ENCODE measurements around the gene IL25. TPM values are rescaled to one million over a fixed set of nuclear protein-coding genes. Genes with fewer than 3 reads are reported as not detected.
A peak's percentile ranks its signal among the peaks of the same experiment; 100 is the strongest.

Gene IL25
- total and polyA plus RNA-seq, 8 donors = not detected

DNA sequence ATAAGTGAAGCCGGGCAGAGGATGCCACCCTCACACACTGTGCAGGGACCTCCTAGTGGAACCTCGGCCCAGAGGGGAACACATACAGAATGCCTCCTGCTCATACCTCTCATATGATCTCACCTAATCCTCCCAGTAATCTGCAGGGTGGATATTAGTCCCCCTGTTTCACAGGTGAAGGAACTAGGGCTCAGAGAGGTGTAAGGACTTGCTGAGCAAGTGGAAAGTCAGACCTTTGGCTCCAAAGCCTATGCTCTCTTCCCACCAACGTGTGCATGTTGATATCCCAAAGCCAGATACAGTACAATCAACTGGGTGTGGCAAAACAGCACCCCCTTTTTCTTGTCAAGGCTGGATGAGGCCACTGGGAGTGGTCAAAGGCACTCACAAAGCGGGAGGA, 31.3 kb downstream of the IL25 start:
- Histone ChIP-seq H3K4me3 (no peak overlapping the region), H3K27me3 (peaks cover 0 to 36% of the 10 kb centered on the region in 2 donors), H3K27ac (no peak overlapping the region), H3K36me3 (no peaks in the 10 kb centered on the region), H3K4me1 (no peaks in the 10 kb centered on the region), H3K9me3 (no peaks in the 10 kb centered on the region)
- DNase-seq (no peak), ATAC-seq (no peak)
- TF ChIP-seq, protein P1, sequence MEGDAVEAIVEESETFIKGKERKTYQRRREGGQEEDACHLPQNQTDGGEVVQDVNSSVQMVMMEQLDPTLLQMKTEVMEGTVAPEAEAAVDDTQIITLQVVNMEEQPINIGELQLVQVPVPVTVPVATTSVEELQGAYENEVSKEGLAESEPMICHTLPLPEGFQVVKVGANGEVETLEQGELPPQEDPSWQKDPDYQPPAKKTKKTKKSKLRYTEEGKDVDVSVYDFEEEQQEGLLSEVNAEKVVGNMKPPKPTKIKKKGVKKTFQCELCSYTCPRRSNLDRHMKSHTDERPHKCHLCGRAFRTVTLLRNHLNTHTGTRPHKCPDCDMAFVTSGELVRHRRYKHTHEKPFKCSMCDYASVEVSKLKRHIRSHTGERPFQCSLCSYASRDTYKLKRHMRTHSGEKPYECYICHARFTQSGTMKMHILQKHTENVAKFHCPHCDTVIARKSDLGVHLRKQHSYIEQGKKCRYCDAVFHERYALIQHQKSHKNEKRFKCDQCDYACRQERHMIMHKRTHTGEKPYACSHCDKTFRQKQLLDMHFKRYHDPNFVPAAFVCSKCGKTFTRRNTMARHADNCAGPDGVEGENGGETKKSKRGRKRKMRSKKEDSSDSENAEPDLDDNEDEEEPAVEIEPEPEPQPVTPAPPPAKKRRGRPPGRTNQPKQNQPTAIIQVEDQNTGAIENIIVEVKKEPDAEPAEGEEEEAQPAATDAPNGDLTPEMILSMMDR (IDR thresholded peaks at IDR 0.05) = no peak
- intact Hi-C loops (cut with DNase I) = no loop called here

DNA sequence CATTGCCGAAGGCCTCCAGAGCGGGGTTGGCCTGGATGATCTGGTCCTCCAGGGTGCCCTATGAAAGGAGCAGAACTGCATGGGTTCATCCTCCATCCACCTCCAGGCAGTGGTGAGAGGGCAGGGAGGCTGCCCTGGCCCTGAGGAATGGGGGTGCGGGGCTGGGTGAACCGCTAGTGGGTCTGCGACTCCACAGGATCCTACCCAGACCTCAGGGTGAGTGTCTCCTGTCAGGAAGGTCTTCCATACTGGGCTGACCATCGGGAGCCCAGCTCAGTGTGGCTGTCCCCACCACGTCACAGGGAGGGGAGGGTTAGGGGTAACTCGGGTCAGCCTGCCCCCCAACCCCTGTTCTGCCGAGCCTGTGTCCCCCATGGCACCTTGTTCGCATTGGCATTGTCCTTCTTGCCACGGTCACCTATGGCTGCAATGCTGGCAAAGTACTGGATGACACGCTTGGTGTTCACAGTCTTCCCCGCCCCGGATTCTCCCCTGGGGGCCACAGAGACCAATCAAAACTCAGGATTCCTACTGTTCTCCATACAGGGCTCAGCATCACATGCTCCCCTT, 31.8 kb downstream of the IL25 start:
- Histone ChIP-seq H3K27me3 (peaks cover 0 to 36% of the 10 kb centered on the region in 2 donors), H3K36me3 (no peaks in the 10 kb centered on the region), H3K9me3 (no peaks in the 10 kb centered on the region), H3K27ac (no peak overlapping the region), H3K4me1 (no peaks in the 10 kb centered on the region), H3K4me3 (no peak overlapping the region)
- DNase-seq = peak in 1 of 4 donors; percentile 50
- TF ChIP-seq, protein P1 (IDR thresholded peaks at IDR 0.05) = no peak
- intact Hi-C loops (cut with DNase I) = no loop called here
- no peak for ATAC-seq

DNA sequence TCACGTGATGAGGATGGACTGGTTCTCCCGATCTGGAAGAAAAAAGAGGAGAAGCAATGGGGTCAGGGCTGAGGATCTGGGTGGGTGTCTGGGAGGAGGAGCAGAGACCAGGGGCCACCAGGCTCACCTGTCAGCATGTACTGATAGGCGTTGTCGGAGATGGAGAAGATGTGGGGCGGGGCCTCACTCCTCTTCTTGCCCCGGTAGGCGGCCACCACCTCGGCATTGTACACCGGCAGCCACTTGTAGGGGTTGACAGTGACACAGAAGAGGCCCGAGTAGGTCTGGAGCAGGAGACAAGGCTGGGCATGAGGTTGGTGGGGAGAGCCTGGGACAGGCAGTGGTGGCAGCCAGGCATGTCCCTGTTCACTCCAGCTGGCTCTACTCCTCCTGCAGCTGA, 32.5 kb downstream of the IL25 start:
- H3K4me1 ChIP-seq = no peaks in the 10 kb centered on the region
- H3K27ac ChIP-seq = no peak overlapping the region
- H3K36me3 ChIP-seq = no peaks in the 10 kb centered on the region
- DNase-seq (peak in 1 of 4 donors; percentile 43), ATAC-seq (no peak)
- H3K4me3 ChIP-seq = no peak overlapping the region
- TF ChIP-seq, protein P1 (IDR thresholded peaks at IDR 0.05) = no peak
- no peaks in the 10 kb centered on the region for H3K9me3 ChIP-seq
- intact Hi-C loops (cut with DNase I) = no loop called here
- H3K27me3 ChIP-seq = peaks cover 0 to 36% of the 10 kb centered on the region in 2 donors

DNA sequence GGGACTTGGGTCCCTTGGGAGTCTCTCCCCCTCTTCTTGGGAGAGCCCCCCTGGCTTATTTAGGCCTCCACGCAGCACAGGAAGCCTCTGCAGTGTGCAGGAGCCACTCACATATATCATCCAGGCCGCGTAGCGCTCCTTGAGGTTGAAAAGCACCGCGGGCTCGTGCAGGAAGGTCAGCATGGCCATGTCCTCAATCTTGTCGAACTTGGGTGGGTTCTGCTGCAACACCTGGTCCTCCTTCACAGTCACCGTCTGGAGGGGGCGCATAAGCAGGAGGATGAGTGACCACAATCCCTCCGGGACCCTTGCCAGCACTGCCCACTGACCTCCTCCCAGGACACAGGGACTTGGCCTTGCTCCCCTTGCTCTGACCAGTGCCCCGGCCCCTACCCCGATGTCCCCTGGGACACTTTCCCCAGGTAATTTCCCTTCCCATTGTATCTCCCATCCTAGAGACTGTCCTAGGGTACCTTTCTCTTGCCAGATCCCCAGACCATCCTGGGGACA, 33.0 kb downstream of the IL25 start:
- no peaks in the 10 kb centered on the region for H3K4me1 ChIP-seq
- ATAC-seq (no peak), DNase-seq (peak in 1 of 4 donors; percentile 54)
- TF ChIP-seq, protein P1 (IDR thresholded peaks at IDR 0.05) = no peak
- intact Hi-C loops (cut with DNase I) = no loop called here
- H3K36me3 ChIP-seq = no peaks in the 10 kb centered on the region
- no peaks in the 10 kb centered on the region for H3K9me3 ChIP-seq
- H3K4me3 ChIP-seq = no peak overlapping the region
- H3K27ac ChIP-seq = no peak overlapping the region
- H3K27me3 ChIP-seq = peaks cover 0 to 36% of the 10 kb centered on the region in 2 donors

DNA sequence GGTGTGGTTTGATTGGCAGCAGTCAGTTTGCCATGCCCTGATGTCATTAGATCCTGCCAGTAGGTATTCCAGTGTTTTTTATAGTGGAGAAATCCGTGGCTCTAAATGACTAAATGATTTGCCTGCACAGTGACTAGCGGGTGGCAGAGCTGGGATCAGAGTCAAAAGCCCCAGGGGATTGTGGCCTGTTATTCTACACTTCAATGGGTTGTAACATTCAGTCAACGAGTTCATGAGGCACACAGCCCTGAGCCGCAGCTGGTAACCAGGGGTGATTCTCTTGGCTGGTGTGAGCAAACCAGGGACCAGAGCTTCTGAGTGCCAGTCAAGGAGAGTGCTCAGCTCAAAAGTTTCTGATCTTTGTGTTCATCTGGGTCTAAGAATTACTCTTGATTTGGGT, 33.6 kb downstream of the IL25 start:
- intact Hi-C loops (cut with DNase I) = no loop called here
- DNase-seq (peak in 1 of 4 donors; percentile 5), ATAC-seq (no peak)
- no peaks in the 10 kb centered on the region for H3K36me3 ChIP-seq
- peaks cover 0 to 36% of the 10 kb centered on the region in 2 donors for H3K27me3 ChIP-seq
- TF ChIP-seq, protein P1 (IDR thresholded peaks at IDR 0.05) = no peak
- no peaks in the 10 kb centered on the region for H3K9me3 ChIP-seq
- H3K27ac ChIP-seq = no peak overlapping the region
- no peaks in the 10 kb centered on the region for H3K4me1 ChIP-seq
- no peak overlapping the region for H3K4me3 ChIP-seq
